Activated CD8-positive, alpha-beta memory T cell treated with anti-CD3 and anti-CD28 coated beads, Interleukin-2, amount 50 U/mL, for 4 hours (primary cell): ENCODE measurements around the gene EIF2B5.
A peak's percentile ranks its signal among the peaks of the same experiment; 100 is the strongest.

Experiments used
- DNase-seq: peaks from one replicate; pipeline ENCODE4 v3.0.0-alpha.2; 2020

The EIF2B5 gene

DNA sequence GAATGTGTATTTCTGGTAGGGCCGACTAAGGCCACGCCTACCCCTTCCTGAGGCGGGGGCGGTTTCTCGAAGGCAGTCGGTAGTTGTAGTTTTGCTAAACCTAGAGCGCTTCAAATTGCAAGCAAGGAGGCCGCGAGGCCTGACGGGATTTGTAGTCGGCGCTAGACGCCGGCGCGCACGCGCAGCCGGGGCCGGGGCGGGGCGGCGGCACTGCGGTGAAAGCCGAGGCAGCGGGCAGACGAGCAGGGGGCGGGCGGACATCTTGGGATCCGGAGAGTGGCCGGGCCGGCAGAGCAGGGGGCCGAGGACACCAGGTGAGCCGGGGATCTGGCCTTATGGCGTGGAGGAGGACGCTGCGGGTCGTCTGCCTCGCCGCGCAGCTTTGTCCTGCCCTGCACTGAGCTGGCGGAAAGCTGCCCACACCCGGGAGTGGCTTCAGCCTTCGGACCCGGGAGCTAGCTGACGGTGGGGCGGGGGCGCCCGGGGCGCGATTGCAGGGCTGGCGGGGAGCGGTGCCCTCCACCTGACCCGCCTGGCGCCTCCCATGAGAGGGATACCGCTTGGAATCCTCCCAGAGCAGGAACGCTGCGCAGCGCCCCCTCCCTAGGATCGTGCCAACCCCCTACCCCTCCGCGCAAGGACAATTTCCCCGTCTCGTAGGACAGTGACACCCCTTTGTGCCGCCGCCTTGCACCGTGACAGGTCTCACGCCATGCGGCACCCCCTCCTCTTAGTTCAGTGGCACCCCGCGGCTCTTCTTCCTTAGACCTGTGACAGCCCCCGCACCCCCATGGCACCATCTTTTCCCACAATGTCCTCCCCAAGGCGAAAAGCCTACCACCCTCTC is 39.7 kb downstream of the EIF2B5 start, which contains the start of gene AP2M1:
AP2M1 (plus strand) TSS at position 210 of the 847 bp plus-strand sequence. CDS start 2,139 bp downstream, outside the sequence.
- DNase-seq, result peak; percentile 97

DNA sequence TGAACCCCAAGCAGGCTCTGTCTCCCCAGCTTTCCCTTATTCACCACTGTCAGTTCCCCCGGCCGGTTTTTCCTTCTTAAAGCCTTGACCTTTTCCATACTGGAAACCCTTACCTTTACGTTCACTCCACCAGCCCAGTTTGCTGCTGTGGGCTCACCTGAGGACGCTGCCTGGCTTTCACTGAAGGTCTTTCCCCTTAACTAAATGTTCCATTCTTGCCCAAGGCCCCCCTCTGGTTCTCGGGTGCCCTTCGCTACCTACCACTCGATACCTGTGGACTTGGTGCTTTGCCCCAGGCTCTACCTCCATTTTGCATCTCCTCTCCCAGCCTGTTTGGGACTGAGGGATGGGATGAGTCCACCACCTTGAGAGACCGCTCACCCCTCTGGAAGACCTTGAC is 40.3 kb downstream of the EIF2B5 start:
- no peak for DNase-seq

DNA sequence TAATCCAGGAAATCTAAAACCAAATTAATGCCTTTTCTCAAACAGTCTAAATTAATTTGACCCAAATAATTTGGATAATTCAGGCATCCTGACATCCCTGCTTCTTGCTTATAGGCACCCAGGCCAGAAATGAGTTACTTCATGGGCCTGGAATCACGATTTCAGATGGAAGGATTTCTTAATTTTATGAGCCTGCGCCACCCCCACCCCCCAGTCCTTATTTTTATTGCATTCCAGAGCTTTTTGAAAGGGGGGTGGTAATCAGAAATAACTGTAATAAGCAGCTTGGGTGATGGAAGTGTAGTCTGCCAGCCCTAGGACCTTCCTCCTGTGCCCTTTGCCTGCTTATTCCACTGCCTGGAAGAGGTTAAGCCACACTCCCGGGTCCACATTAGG is 40.8 kb downstream of the EIF2B5 start:
- DNase-seq, result no peak

DNA sequence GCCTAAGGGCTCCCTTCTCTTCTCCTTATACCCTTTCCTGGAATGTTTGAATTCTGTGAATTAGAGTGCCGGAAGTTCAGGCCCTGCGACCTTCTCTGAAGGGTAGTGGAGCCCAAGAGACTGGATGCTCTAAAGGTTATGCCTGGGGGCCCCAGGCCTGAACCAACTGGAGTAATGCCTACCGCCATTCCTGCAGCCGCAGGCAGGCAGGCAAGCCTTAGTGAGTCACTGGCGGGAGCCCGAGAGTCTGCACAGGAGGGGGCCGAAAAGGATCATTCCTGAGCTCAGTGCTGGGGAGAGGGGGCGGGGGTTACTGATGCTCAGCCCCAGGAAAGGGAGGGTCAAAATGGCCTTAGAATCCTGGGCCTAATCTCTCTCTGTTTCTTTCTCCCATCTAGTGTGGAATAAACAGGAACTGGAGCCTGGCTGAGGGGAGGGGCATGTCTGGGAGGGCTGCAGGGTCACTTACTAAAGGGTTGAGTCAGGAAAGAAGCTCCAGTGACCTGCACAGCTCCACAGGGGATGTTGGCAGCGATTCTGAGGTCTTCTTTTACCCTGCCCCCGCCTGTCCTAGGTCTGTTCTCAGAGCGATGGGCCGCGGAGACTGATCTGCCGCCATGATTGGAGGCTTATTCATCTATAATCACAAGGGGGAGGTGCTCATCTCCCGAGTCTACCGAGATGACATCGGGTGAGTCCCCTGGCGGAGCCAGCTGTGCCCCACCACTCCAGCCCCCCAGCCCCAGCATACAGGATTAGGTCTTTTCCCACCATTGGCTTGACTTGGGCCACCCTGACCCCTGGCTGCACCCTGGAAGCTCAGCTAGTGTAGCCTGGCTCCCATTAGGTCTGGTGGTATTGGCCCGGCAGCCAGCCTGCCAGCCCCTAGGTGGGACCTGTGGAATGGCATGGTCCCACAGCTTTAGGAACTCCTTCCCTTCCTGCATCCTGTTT is 41.5 kb downstream of the EIF2B5 start:
- DNase-seq, result no peak

DNA sequence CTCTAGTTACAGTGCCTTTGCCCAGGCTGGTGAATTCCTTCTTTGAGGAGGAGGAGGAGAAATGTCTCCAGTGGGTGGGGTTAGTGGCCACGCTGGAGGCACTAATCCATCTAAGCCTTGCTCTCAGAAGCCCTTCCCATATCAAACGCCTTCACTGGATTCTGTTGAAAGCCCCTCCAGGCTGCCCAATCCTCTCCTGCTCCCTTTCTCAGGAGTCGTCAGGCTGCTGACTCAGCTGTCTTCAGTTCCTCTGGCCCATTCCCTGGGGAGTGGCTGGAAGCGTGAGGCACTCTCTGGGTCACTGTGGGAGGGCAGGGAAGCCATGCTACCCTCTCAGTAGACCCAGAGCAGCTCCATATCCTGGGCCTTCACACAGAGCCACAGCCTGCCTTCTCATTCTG is 42.2 kb downstream of the EIF2B5 start:
- no peak for DNase-seq

DNA sequence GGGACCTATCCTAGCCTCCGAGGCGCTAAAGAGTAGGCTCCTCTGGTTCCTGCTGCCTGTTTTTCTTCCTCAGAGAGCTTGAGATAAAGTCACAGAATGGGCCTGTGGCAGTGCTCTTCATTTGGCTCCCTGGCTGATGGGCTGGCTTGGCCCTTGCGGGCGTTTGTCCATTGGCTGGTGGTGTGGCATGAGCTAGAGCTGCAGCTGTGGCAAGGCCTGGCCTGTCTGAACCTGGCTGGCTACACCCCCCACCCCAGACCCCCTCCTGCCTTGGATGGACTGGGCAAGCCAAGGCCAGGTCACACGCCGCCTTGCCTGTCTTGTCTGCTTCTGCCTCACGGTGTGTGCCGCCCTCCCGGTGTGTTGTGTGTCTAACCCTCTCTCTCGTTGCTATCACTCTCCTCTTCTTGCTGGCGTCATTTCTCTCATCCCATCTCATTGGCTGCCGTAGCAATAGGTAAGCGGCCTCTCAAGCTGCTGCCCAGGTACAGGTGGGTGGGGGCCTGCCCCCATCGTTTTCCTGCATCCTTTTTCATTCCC is 42.7 kb downstream of the EIF2B5 start:
- no peak for DNase-seq

DNA sequence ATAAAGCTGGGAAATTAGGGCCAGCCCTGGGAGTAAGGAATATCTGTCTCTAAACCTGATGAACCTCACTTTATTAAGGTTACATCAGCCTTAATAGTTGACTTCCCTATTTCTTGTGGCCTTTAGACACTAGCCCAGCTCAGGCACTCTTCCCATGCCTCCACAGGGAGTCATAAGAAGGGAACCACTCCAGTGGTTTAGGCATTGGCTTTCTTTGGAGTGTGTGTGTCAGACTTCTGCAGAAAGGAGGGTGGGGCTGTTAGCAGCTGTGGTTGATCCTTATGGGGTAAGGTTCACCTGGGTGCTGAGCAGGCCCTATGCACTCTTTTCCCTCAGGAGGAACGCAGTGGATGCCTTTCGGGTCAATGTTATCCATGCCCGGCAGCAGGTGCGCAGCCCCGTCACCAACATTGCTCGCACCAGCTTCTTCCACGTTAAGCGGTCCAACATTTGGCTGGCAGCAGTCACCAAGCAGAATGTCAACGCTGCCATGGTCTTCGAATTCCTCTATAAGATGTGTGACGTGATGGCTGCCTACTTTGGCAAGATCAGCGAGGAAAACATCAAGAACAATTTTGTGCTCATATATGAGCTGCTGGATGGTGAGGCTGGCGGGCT is 43.5 kb downstream of the EIF2B5 start:
- no peak for DNase-seq

DNA sequence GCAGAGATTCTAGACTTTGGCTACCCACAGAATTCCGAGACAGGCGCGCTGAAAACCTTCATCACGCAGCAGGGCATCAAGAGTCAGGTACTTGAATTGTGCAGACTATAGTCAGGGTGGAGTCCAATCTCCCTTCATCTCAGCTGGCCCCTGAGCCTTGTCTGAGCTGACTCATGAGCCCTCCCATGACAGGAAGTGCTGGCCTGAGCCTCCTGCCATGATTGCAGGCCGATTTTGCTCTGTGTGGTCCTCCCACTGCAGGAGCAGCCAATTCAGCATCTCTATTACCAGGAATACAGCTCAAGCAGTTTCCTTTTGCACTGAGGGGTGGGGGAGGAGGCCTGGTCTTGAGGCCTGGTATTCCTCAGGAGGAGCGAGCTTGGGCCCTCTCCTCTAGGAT is 45.0 kb downstream of the EIF2B5 start:
- DNase-seq, result no peak

DNA sequence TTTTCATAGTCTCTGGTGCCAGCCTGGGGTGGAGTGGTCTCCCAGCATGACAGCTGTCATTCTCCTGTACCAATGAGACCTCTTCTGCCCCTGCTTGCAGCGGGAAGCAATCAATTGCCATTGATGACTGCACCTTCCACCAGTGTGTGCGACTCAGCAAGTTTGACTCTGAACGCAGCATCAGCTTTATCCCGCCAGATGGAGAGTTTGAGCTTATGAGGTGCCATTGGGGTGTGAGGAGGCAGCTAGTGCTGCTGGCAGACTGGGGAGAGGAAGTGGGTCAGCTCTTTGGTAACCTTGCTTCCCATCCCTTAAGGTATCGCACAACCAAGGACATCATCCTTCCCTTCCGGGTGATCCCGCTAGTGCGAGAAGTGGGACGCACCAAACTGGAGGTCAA is 46.4 kb downstream of the EIF2B5 start:
- DNase-seq, result no peak

DNA sequence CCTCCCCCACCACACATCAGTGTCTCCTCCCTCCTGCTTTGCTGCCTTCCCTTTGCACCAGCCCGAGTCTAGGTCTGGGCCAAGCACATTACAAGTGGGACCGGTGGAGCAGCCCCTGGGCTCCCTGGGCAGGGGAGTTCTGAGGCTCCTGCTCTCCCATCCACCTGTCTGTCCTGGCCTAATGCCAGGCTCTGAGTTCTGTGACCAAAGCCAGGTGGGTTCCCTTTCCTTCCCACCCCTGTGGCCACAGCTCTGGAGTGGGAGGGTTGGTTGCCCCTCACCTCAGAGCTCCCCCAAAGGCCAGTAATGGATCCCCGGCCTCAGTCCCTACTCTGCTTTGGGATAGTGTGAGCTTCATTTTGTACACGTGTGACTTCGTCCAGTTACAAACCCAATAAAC is 48.5 kb downstream of the EIF2B5 start:
- no peak for DNase-seq

DNA sequence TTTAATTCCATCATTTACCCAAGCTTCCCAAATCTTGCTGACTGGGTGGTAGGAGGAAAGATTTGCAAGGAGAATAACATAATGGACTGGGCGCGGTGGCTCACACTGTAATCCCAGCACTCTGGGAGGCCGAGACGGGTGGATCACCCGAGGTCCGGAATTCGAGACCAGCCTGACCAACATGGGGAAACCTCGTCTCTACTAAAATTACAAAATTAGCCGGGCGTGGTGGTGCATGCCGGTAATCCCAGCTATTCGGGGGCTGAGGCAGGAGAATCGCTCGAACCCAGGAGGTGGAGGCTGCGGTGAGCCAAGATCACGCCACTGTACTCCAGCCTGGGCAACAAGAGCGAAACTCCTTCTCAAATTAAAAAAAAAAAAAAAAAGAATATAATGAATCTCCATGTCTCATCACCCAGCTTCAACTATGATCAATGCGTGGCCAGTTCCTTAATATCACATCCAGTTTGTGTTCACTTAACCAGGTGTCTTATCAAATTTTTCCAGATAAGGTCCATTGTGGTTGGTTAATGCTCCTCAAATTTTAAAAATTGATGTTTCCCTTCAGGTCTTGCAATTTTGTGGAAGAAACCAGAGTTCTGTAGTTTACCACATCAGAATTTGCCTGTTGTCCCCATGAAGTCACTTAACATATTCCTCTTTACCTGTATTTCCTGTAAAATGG is 49.5 kb downstream of the EIF2B5 start:
- no peak for DNase-seq

DNA sequence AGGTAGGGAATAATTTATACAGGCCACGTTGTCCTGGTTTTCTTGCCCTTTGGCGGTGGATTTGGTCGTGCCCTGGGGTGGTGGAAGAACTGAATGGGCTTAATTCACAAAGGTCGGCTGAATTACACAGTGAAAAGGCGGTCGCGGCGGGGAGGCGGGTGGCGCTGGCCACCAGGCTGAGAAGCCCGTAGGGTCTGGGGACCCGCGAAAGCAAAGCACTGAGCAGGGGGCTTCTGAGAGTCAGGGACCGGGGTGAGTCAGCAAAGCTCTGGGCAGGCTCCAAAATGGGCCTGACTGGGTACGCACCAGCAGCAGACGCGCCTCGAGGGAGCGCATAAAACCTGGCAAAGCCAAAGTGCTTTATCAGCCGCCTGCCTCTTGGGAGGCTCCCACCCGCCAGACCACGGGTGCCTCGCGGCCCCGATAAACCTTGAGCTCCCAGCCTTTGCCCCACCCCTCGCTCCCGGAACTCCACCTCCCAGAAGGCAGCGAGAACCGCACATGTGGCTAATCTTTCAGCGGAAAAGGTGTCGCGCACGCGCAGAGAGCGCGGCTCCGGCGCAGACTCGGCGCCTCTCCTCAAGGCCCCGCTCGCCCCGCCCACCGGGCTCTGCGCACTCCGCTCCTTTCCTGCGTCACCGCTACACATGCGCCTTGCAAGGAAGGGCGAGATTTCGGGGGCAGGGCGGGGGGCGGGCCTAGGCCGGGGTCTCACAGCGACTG is 50.5 kb downstream of the EIF2B5 start:
- DNase-seq, result peak; percentile 99

DNA sequence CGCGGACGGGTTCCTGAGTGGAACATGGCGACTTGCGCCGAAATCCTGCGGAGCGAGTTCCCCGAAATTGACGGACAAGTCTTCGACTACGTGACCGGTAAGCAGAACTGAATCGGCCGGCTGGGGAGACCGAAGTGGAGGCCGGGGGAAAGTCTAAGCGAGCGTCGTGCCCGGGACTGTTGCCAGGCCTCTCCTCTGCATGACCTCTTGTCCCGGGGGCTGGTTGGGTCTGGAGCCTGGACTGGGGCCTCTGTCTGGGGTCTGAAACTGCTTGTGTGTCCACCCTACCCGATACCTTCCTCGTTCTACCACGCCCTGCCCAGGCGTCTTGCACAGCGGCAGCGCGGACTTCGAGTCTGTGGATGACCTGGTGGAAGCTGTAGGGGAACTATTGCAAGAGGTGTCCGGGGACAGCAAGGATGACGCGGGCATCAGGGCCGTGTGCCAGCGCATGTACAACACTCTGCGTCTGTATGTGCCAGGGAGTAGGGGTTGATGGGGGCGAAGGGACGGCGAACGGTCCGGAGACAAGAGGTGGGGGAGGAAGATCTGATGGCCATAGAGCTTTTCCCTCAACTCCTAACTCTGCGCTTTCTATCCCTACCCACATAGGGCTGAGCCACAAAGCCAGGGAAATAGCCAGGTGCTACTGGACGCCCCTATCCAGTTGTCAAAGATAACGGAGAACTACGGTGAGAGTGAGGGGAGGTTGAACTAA is 51.2 kb downstream of the EIF2B5 start, which contains the start of gene ABCF3:
ABCF3 (plus strand) TSS at position 16 of the 718 bp plus-strand sequence; CDS start at position 25, 9 bp downstream.
- no peak for DNase-seq

DNA sequence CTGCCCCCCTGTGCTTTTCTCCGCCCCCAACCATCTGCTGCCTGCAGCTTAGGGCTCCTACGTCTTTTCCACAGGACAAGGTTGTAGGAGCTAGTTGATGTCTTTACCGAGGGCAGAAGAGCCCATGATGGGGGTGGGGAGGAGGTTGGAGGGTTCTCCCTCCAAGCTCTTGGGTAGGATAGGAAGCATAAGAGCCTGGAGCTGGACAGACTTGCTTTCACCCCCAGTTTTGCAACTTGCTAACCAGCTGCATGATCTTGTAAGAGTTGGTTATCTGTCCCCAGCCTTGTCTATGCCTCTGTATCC is 51.7 kb downstream of the EIF2B5 start:
- DNase-seq, result no peak

DNA sequence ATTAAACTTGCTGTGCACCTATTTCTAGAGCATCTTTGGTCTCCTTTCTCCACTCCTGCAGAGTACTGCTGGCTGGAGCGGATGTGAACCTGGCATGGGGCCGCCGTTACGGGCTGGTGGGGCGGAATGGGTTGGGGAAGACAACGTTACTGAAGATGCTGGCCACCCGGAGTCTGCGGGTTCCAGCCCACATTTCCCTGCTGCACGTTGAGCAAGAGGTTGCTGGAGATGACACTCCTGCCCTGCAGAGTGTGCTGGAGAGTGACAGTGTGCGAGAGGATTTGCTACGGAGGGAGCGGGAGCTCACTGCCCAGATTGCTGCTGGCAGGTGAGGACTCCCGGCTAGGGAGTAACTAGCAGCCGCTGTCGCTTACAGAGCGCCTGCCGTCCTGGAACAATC is 52.9 kb downstream of the EIF2B5 start:
- no peak for DNase-seq

DNA sequence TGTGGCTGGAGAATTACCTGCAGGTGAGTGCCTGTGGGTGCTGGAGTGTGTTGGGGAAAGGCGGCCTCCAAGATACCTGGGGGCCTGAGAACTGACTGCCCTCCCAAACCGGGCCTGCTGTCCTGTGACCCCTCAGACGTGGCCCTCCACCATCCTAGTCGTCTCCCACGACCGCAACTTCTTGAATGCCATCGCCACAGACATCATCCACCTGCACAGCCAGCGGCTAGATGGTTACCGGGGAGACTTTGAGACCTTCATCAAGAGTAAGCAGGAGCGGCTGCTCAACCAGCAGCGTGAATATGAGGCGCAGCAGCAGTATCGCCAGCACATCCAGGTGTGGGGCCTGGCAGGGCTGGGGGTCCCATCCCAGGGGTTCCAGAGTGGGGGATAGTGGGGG is 54.3 kb downstream of the EIF2B5 start:
- no peak for DNase-seq

DNA sequence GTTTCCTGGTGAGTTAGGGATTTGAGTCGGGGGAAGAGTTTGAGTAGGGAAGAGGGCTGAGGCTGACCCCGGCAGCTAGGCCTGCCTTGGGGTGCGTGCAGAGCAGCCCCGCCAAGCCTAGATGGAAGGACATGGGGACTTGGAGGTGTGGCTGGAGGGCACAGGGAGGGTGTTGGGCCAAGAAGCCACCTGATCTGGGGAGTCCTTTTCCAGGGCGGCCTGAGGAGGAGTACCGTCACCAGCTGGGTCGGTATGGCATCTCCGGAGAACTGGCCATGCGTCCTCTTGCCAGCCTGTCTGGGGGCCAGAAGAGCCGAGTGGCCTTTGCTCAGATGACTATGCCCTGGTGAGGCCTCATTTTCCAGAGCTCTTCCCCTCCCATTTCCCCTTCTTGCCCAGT is 57.7 kb downstream of the EIF2B5 start:
- no peak for DNase-seq

DNA sequence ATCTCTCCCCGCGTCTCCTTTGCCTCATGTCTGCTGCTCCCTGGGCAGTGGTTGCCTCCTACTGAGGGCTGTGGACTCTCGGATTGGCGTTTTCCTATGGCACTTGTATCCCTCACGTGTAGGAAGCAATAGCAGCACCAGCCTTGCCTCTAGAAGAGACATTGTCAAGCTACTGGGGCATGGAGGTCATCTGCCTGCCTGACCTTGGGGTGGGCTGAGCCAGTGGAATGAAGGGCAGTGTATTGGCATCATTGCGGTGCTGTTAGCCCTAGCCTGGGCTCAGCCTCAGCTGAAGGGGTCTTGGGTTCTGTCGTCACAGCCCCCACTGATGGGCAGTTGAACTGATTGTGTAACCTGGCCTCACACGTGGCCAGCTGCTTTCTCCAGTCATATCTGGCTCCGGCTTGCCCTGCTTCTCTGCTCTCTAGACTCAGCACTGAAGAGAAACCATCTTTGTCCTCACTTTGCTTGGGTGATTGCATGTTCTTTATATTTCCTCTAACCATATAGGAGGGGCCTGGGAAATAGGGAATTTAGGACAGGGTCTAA is 58.9 kb downstream of the EIF2B5 start:
- no peak for DNase-seq
